Activated CD8-positive, alpha-beta memory T cell treated with anti-CD3 and anti-CD28 coated beads, Interleukin-2, amount 50 U/mL, for 24 hours (primary cell): ENCODE data around the gene ATF1.
"Not testable (repeated sequence)": the region's sequence is repeated elsewhere in the genome, so short reads cannot be mapped to it uniquely, and the experiment has no call there.

ENCODE experiments used
- DNase-seq: peaks from one replicate; pipeline ENCODE4 v3.0.0-alpha.2; 2020; ENCODE audit errors: extremely low read depth

The ATF1 gene

DNA sequence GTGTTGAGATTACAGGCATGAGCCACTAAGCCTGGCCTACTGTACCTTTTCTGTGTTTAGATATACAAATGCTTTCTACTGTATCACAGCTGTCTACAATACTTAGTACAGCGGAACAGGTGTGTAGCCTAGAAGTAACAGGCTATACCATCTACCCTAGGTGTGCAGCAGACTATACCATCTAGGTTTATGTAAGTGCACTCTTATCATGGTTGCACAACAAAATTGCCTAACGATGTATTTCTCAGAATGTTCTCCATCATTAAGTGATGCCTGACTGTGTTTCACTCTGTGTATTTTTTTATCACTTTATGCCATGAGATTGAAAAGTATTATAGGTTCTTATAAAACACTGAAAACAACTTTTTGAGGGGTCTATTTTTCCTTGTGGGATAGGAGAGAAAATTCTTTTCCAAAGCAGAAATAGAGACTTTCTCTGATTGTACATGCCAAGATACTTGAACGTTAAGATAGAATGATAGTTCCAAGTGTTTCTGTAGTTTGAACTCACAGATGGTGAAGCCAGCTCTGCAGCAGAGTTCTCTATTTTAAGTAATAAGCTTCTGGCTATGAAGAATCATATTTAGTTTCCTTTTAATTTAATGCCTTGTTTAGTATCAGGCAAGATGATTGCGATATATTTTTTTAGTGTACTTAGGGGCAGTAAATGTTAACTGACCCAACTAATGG, 95.9 kb downstream of the ATF1 start:
- DNase-seq = no peak

DNA sequence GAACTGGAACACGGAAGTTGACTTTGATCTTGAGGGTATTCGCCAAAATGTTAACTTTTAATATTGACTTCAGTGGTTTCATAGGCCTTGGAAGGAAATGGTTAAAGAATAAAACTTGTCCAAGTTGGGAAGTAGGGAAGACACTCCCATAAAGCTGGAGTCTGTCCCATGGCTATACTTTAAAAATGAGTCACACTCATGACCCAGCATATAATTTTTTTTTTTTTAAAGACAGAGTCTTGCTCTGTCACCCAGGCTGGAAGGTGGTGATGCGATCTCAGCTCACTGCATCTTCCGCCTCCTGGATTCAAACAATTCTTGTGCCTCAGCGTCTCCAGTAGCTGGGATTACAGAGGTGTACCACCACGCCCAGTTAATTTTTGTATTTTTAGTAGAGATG, 98.4 kb downstream of the ATF1 start:
- no peak for DNase-seq

DNA sequence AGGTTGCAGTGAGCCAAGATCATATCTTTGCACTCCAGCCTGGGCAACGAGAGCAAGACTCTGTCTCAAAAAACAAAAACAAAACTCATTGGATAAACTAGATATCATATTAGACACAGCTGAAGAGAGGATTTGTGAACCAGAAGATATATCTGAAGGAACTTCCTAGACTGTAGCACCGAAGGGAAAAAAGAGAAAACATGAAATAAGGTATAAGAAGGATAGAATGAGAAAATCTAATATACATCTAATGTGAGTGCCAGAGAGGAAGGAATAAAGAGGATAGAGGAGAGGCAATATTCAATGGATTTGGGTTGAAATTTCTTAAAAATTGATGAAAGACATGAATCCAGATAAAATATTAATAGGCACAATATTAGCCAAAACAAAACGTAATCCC, 101.4 kb downstream of the ATF1 start:
- DNase-seq = no peak

DNA sequence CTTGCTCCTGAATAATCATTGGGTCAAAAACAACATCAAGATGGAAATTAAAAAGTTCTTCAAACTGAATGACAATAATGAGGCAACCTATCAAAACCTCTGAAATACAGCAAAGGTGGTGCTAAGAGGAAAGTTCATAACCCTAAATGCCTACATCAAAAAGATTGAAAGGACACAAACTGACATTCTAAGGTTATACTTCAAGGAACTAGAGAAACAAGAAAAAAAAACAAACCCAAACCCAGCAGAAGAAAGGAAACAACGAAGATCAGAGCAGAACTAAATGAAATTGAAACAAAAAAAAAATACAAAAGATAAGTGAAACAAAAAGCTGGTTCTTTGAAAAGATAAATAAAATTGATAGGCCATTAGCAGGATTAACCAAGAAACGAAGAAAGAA, 105.0 kb downstream of the ATF1 start:
- DNase-seq = not testable (repeated sequence)
